ENCODE measurements around the gene MSI2.

The MSI2 gene

DNA sequence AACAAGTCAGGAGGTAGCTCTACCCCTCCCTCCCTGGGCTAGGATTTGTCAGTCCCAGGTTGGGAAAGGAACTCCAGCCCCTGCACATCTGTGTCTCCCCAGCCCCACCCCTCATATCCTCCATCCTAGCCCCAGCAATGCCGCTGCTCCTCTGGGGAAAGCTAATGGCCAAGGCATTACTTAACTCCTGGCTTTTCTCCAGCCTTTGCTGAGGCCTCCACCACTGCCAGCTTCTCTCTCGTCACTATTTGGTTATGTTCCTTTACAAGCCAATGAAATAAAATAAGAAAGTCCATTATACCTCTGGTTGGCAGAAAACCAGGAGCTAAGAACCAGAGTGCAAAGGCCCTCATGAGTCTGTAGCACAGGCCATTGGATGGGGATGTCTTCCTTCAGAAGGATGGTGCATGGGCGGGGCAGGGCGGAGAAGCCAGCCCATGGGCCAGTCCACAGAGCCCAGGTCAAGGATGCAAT, 317.8 kb downstream of the MSI2 start:
- no peak for DNase-seq (ENCODE audit: low read depth, low spot score)

DNA sequence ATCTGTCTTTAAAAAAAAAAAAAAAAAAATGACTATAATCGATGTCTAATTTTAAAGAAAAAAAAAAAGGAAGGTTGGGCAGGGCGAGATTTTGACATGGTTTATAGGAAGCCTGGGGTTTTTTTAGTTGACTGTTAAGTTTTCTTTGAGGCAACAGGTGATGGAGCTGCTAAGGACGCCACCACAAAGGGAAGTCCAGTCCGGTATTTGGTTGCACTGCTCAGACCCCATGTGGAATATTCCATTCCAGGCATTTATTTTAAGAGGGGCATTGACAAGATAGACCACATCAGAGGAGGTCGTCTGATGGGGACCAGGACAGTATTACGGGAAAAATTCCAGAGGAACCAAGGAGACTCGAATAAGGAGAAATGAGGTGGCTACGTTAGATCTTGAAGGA, 320.4 kb downstream of the MSI2 start:
- no peak for DNase-seq (ENCODE audit: low read depth, low spot score)

DNA sequence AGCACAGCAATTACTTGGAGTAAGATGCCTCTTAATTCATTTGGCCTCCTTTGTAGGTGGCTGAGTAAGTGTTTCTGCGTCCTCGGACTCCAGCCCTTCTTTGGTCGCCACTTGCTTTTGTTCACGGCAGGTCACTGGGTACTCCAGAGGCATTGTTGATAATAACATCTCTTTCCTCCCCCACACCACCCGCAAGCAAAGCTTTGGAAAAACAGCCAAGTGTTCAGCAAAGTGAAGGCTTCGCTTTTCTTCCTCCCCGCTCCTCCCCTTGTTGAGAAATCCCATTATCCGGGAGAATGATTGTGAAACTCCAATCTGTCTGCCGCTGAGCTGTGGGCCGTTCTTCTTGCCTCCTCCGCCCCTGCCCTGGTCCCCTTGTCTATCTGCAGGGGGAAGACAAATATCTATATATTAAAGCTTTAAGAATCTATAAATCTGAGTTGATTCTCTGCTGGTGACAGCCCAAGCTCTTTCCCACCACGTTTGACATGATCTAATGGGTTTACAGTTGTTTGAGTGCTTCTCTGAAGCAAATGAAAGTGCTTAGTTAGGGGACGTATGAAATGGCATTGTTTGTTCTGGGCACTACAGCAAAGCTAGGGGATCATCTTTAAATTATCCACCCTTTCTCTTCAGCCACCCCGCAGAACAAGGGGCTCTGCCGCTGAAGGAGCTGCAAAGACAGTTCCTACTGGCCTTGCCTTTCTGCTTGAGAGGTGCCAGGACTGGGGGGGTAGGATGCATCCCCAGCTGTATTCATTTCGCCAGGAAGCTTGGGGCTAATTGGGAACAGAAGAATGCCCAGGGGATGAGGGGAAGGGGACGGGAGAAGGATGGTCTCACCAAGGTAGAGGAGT, 321.7 kb downstream of the MSI2 start:
- DNase-seq (ENCODE audit: low read depth, low spot score) = no peak

DNA sequence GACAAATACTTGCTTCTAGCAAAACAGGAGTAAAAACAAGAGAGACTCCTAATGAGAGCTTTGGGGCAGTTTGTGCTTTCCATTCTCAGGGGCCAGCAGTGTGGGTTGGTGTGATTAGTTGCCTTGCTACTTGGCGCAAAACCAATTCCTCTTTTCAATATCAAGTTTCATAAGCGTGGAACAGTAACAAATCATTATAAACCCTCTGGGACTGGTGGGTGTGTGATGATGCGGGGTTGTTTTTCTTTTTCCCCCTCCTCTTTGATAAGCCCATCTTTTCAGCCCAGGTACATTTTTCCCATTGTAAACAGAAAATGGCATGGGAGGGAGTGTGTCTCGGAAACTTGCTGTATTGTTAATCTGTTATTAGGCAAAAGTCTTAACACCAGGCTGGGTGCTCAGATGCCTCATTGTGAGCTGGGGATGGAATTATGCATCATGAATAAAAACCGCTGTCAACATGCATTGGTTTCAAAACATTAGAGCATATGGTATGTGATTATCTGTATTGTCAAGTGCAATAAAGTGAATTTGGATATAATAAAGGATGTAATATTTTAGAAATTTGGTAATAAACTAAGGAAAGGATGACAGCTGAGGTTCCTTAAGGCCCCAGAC, 322.4 kb downstream of the MSI2 start:
- DNase-seq (ENCODE audit: low read depth, low spot score) = no peak

DNA sequence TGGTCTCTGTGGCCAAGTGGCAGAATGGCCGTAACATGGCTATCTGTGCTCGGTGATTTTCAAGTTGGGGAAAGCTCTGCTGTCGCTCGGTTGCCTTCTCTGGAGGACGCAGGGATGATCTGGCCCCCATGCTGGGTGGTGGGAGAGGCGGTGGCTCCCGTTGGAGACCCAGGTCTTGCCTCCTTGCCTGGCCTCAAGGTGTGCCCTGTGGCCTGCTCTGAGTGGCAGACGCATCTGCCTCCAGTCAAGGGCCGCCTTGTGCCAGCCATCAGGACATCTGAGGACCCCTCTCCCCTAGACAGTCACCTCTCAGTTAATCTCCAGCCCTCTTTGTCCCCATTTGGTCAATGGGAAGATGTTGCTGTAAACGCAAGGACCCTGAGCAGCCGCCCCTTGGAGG, 322.9 kb downstream of the MSI2 start:
- DNase-seq (ENCODE audit: low read depth, low spot score) = no peak

DNA sequence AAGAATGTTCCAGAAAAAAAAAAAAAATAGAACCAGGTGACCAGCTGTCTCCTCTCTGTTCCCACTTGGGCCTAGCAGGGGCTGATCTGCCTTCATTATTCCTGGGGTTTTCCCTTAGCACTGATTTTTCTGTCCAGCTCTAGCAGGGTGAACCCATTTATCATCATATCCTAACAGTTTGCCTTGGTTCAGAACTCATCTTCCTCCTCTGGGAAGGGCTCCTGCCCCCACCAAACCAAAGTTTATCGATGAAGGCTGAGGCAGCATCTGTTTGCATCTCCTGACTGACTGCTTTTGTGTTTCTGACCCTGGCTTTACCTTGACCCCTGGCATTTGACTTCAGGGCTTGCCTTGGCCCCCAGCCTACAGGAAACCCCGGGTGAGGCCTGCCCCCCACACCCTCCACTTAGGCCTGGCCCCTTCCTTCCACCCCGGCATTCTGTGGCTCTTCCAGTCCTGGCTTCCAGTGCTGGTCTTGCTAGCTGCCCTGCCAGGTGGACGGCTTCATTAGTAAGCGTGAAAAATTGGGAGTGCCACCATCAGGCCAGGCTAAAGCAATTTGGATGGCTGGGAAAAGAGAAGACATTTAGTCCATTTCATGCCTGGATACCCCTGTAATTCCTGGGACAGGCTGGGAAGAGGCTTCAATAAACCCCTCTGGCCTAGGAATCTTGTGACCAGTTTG, 323.9 kb downstream of the MSI2 start:
- DNase-seq (ENCODE audit: low read depth, low spot score) = no peak

- no peak for DNase-seq (ENCODE audit: low read depth, low spot score)
Observed at GRCh38 chr17:57582881-57583756, 326.8 kb downstream of the MSI2 start.

DNA sequence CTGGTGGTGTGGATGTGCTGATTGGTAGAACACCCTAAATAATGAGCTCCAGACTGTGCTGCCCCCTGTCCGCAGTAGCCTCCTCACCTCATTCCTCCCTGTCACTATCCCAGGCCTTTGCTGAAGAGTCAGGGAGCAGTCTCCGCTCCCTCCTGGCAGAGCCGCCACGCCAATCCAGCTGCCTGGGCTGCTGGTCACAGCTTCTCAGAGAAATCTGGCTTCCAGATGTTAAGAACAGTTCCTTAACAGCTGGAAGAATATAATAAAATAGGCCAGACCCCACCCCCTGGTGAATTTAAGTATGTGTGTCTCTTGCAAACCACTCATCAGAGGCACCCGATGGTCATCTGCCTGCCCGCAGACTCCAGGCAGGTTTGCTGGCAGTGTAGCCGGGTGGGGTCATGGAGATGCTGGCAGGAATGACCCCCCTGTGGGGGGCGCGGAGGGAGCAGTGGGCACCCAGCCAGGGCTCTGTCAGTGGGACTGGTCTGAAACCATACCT, 327.8 kb downstream of the MSI2 start:
- no peak for DNase-seq (ENCODE audit: low read depth, low spot score)

DNA sequence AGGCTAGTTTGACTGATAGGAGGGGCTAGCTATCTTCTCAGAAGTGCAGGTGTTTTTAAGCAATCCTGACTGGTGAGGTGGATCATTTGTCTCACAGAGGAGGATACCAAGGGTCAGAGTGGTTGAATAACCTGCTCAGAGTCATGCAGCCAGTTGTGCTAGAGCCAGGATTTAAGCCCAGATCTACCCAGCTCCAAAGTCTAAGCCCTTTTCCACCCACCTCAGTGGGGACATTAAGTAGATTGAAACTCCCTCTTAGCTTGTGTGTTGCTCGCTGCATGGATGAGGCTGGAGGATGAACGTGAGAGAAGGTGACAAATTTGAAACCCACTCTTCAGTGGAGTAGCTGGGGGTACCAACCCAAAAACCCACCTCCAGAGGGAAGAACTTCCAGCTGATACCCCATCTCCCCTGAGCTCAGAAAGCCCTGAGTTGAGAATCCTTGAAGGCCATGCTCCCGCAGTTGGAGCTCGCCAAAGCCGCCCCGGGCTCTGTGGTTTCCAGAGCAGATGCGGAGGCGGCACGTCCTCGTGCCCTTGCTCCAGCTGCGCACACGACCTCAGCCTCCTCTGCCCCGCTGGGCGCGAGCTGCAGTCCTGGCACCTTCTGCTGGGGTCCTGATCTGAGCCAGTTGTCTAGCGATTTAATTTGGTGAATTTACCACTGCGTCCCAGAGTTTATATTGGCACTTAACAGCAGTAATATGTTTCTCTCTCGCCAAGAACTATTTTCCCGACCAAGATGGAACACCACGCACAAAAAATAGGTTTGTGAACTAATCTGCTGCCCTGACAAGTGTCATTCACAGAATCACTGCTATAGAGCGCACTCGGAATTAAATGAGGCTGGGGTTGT, 329.2 kb downstream of the MSI2 start:
- no peak for DNase-seq (ENCODE audit: low read depth, low spot score)

GRCh38 chr17:57586196-57586740, 329.9 kb downstream of the MSI2 start:
- no peak for DNase-seq (ENCODE audit: low read depth, low spot score)

GRCh38 chr17:57586742-57587141, 330.4 kb downstream of the MSI2 start:
- DNase-seq (ENCODE audit: low read depth, low spot score) = no peak

DNA sequence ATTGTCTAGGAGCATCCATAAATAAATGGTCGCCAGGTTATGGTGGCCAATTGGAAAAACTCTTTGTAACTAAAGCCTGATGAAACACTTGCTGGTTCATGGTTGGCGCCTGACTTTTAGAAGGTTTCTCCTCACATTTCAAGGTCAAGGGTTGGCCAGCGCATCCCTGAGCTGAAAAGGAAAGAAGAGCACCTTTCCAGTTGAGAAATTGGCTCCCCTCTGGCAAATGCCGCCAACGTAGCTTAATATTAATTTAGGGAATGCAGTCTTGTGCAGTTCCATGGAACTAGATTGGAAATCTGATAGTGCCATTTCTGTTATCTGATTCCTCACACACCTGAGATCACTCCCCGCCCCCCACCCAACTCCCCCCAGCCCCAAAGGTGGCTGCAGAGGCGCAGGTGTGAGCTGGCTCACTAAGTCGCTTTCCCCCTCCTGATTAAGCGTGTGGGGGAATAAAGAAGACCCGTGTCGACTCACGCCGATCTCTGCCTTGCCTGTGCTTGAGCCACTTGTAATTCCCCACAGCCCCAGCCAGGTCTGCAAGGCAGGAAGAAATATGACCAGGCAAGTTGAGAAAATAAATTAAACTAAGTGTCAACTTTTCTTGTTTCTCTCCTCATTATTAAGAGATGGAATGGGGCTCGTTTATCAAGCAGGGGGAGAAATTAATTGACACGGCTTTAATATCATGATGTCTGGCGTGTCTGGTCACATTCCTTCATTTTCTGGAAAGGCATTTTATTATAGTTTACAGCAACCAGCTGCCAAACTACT, 331.1 kb downstream of the MSI2 start:
- DNase-seq (ENCODE audit: low read depth, low spot score) = no peak

GRCh38 chr17:57588086-57588485, 331.8 kb downstream of the MSI2 start:
- no peak for DNase-seq (ENCODE audit: low read depth, low spot score)

- DNase-seq (ENCODE audit: low read depth, low spot score) = no peak
Observed at GRCh38 chr17:57589151-57590034, 333.1 kb downstream of the MSI2 start.

- no peak for DNase-seq (ENCODE audit: low read depth, low spot score)
Observed at GRCh38 chr17:57593739-57594462, 337.6 kb downstream of the MSI2 start.

GRCh38 chr17:57594767-57595166, 338.4 kb downstream of the MSI2 start:
- no peak for DNase-seq (ENCODE audit: low read depth, low spot score)

GRCh38 chr17:57595426-57595825, 339.1 kb downstream of the MSI2 start:
- no peak for DNase-seq (ENCODE audit: low read depth, low spot score)
